Thoracic aorta (tissue), 2 donors: Measurements from ENCODE around the gene NEBL. TPM values are rescaled to one million over a fixed set of nuclear protein-coding genes. Genes with fewer than 3 reads are reported as not detected.

Source experiments
- ATAC-seq: fragments of 150-250 bp; one replicate; pipeline ENCODE4 v1.8.0; 2017; ENCODE audit warnings: low read depth; ENCODE audit not compliant: insufficient number of reproducible peaks, low FRiP score
- DNase-seq: peaks from one replicate; pipeline ENCODE4 v3.0.0-alpha.2; 2020; ENCODE audit warnings: low spot score
- H3K27ac ChIP-seq, 2 donors: fragments of 200-600 bp; sonication (generic); 1 replicate in 1 of 2; 2 replicates in 1 of 2; pipeline ENCODE4 v1.5.1; 2016; ENCODE audit warnings: mild to moderate bottlenecking in 2 of 2, moderate library complexity in 2 of 2
- H3K27me3 ChIP-seq: fragments of 200-600 bp; sonication (generic); replicated peaks from 2 replicates; pipeline ENCODE4 v1.6.0; 2016; ENCODE audit warnings: mild to moderate bottlenecking; ENCODE audit not compliant: insufficient read depth
- H3K36me3 ChIP-seq: fragments of 200-600 bp; sonication (generic); one replicate; pipeline ENCODE4 v1.5.1; 2016
- H3K4me1 ChIP-seq, 2 donors: fragments of 200-600 bp; sonication (generic); 1 replicate in 1 of 2; 2 replicates in 1 of 2; pipeline versions ENCODE4 v1.5.1 to v1.6.0; 2016; ENCODE audit warnings: low read depth in 2 of 2, mild to moderate bottlenecking in 1 of 2; ENCODE audit not compliant: control insufficient read depth in 1 of 2
- H3K4me3 ChIP-seq: fragments of 200-600 bp; sonication (generic); 2 replicates; pipeline ENCODE4 v1.5.1; 2016; ENCODE audit warnings: mild to moderate bottlenecking
- H3K9me3 ChIP-seq: fragments of 200-600 bp; sonication (generic); 2 replicates; pipeline ENCODE4 v1.5.1; 2016
- total RNA-seq, 2 donors: library from RNA; depleted of rRNA; stranded (reverse); fragments of >200 nt; gene quantifications; one replicate each; pipeline versions ENCODE4 v1.1.0 to v1.2.3, GENCODE V29; 2016
- TF ChIP-seq, protein P1 (sequence below): fragments of 200-600 bp; sonication (generic); IDR thresholded peaks from one replicate; pipeline ENCODE4 v1.5.1; 2019; ENCODE audit warnings: antibody characterized with exemption

Gene NEBL
- total RNA-seq, 2 donors from 2014 or later, result 1.4 to 4.7 TPM

- Histone ChIP-seq H3K27ac (no peak overlapping the region), H3K36me3 (no peaks in the 10 kb centered on the region), H3K4me3 (no peak overlapping the region), H3K9me3 (no peaks in the 10 kb centered on the region), H3K27me3 (no peaks in the 10 kb centered on the region), H3K4me1 (no peaks in the 10 kb centered on the region)
- ATAC-seq (no peak), DNase-seq (no peak)
- TF ChIP-seq, protein P1, sequence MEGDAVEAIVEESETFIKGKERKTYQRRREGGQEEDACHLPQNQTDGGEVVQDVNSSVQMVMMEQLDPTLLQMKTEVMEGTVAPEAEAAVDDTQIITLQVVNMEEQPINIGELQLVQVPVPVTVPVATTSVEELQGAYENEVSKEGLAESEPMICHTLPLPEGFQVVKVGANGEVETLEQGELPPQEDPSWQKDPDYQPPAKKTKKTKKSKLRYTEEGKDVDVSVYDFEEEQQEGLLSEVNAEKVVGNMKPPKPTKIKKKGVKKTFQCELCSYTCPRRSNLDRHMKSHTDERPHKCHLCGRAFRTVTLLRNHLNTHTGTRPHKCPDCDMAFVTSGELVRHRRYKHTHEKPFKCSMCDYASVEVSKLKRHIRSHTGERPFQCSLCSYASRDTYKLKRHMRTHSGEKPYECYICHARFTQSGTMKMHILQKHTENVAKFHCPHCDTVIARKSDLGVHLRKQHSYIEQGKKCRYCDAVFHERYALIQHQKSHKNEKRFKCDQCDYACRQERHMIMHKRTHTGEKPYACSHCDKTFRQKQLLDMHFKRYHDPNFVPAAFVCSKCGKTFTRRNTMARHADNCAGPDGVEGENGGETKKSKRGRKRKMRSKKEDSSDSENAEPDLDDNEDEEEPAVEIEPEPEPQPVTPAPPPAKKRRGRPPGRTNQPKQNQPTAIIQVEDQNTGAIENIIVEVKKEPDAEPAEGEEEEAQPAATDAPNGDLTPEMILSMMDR, result no peak
These were observed 26.3 kb downstream of the NEBL start for GRCh38 chr10:20870834-20871233.

GRCh38 chr10:20863008-20863407 is 34.1 kb downstream of the NEBL start:
- TF ChIP-seq, protein P1, result no peak
- Histone ChIP-seq H3K4me3 (no peak overlapping the region), H3K4me1 (no peaks in the 10 kb centered on the region), H3K9me3 (no peaks in the 10 kb centered on the region), H3K27me3 (no peaks in the 10 kb centered on the region), H3K27ac (no peak overlapping the region), H3K36me3 (no peaks in the 10 kb centered on the region)
- DNase-seq (no peak), ATAC-seq (no peak)

DNA sequence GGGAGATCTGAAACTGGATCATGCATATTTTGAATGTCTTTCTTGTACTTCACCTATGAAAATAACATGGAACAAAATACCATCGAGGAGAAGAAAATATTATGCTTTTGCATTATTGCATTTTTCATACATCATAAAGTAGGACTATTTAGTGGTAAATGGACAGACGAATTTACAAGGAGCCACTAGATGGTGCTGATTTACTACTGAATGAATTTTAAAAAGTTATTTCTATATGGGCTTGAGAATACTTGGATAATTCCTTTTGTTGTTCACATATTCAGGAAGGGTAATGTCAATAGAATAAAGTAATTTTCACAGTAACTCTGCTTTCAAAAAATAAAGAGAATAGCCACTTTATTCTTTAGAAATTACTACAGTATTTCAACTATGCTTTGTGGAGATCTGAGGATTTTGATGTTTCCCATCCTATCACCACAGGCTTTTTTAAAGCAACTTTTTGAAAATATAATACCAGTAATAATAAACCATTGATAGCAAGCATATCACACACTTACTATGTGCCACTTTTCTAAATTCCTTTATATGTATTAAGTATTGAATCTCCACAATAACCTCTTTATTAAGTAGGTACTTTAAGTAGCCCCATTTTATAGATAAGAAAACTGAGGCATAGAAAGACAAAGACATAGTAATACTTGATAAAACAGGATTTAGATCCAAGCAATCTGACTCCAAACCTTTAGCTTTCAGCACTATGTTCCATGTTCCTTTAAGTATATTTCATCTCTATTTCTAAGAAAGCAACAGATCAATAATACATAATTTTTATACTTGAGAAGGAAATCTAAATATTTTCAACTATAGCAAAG is 38.6 kb downstream of the NEBL start:
- no peaks in the 10 kb centered on the region for H3K27me3 ChIP-seq
- TF ChIP-seq, protein P1, result peak; percentile 19

GRCh38 chr10:20856484-20856883 is 40.6 kb downstream of the NEBL start:
- DNase-seq (no peak), ATAC-seq (no peak)
- TF ChIP-seq, protein P1, result no peak
- H3K9me3 ChIP-seq, result no peaks in the 10 kb centered on the region
- H3K4me3 ChIP-seq, result no peak overlapping the region
- no peaks in the 10 kb centered on the region for H3K27me3 ChIP-seq
- no peaks in the 10 kb centered on the region for H3K36me3 ChIP-seq
- H3K27ac ChIP-seq, result no peak overlapping the region
- no peaks in the 10 kb centered on the region for H3K4me1 ChIP-seq

More for the DNA sequence above, 38.6 kb downstream of the NEBL start:
- Histone ChIP-seq H3K9me3 (no peaks in the 10 kb centered on the region), H3K4me1 (no peaks in the 10 kb centered on the region), H3K4me3 (no peak overlapping the region), H3K36me3 (no peaks in the 10 kb centered on the region), H3K27ac (no peak overlapping the region)
- no peak for ATAC-seq
- DNase-seq, result no peak

GRCh38 chr10:20855398-20856038 is 41.6 kb downstream of the NEBL start:
- no peaks in the 10 kb centered on the region for H3K4me1 ChIP-seq
- no peak for ATAC-seq
- TF ChIP-seq, protein P1, result no peak
- DNase-seq, result no peak
- no peak overlapping the region for H3K27ac ChIP-seq
- no peaks in the 10 kb centered on the region for H3K9me3 ChIP-seq
- H3K36me3 ChIP-seq, result no peaks in the 10 kb centered on the region
- no peak overlapping the region for H3K4me3 ChIP-seq
- no peaks in the 10 kb centered on the region for H3K27me3 ChIP-seq
